Stimulated activated naive CD8-positive, alpha-beta T cell treated with anti-CD3 and anti-CD28 coated beads, Interleukin-15, Interleukin-2, amounts not matched to agents 100 U/mL and 50 U/mL, for 24 hours (primary cell): Measurements from ENCODE around the gene FGF12.

Experiments
- ATAC-seq: fragments of 150-1000 bp; cut with Tn5 transposase; one replicate; pipeline ENCODE4 v1.10.0; 2021
- DNase-seq: peaks from one replicate; pipeline ENCODE4 v3.0.0; 2021

The FGF12 gene

DNA sequence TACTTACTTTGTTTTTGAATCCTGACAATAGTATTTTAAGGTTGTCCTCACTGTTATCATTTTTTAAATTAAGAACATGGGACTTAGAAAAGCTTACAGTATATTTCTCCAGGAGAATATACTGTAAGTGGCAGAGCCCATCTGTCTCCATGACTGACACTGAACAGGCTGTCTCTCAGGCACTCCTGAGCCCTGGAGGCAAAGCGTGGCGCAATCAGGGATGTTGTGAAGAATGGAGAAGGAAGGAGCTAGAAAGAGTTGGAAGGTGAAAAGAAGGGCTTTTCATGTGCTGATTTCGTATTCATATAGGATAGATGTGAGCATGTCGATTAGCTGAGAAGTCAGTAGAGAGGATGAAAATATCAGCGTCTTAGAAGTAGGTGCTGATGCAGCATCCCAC lies 41.5 kb downstream of the FGF12 start:
- ATAC-seq, result no peak
- no peak for DNase-seq

DNA sequence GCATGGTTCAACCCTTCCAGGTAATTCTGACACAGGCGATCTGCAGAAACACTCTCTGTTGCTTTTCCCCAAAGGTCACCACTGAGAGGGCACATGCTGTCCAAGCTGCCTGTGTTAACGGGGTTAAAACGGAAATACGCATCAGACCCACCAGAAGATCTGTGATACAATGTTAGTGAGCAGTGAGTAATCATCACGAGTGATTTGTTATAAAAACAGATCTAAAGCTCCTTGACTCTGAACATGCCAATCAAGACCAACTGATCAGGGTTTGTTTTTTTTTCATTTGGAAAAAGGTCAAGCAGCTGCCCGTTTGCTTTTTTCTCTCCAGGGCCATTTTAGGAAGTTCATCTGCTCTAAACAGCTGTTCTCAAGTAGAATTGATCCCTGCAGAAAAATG lies 43.2 kb downstream of the FGF12 start:
- DNase-seq (no peak), ATAC-seq (no peak)

DNA sequence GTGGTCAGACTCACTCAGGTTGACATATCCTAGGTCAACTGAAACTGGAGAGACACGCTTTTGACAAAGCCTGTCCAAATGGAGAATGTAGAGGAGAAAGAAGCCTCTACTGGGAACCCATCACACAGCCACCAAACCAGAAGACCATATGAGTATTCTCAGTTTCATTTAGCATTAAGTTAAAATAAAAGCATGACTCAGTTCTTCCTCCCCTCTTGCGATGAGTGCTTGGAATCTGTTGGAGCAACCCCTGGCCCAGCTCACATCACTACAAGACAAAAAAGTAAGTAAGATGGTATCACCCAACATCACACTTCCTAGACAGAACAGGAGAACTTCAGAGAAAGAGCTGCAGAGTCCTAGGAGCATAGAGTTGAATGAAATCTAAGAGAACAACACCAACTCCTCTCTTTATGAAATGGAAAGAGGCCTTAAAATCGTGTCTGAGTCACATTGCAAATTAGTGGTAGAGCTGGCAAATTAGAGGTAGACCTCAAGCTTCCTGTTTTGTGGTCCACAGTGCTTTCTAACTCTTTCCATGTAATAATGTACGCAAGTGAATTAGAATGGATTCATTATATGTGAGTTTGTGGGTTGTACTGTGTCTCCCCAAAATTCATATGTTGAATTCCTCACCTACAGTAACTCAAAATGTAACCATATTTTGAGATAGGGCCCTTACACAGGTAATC lies 51.2 kb downstream of the FGF12 start:
- ATAC-seq, result peak; percentile 83
- peak; percentile 9 for DNase-seq

DNA sequence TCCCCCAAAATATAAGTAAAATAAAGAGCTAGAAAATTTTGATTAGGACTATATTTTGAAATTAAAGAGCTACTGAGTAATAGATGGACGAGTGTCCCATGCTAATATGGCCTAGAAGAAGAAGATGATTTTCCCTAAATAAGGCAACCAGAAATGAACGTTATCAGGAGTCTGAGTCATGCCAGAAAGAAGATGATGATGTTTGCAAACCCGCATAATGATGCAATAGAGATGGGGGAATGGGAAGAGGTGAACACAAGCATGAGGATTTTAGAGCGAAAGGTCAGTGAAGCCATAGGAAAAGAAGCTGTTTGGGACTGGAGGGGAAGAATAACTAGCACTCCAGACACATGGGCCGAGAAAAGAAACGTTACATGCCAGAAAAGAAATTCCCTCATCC lies 71.7 kb downstream of the FGF12 start:
- ATAC-seq, result no peak
- DNase-seq, result no peak

DNA sequence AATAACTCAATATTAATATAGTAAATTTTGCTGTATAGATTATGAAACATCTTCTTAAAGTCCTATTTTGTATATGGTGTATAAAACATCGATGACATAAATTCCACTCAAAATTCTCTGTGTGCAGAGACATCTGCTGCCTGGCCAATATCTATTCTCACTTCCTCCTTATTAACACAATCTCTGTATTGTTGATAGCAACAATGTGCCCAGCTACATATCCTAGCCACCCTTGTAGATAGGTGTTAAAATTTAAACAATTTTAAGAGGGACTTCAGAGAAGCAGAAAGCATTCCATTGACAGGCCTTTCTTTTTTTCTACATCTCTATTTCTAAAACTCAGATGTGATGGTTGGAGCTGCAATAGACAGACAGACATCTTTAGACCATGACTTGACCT lies 72.3 kb downstream of the FGF12 start:
- DNase-seq (no peak), ATAC-seq (no peak)

DNA sequence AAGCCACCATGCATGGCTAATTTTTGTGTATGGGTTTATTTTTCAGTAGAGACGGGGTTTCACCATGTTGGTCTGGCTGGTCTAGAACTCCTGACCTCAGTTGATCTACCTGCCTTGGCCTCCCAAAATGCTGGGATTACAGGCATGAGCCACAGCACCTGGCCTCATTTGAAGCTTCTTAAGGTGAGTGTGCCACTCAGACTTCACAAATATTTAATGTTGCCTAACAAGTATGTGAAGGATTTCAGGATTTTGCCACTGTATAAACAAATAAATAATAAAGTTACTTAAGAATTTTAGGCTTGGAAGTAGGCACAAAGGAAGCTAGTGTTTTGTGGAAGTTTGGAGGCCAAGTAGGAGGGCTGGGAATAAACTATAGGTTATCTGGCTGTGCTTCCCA lies 73.5 kb downstream of the FGF12 start:
- no peak for ATAC-seq
- DNase-seq, result no peak

DNA sequence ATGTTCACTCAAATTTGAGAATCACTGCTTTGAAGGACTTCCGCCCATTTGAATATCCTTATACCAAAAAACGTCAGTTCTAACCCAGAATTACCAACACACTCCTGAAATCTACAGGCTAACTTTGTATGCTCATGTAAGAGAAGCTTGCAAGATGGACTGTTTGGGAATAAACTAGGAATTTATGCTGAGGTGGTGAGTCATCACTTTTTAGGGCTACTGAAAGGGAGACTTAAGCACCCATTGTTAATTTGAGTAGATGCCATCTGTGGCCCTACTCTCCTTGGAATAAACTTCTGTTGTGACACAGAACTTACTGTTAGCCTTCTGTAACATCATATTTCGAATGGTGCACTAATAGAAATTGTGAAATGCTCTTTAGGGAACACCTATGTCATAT lies 74.6 kb downstream of the FGF12 start:
- no peak for ATAC-seq
- no peak for DNase-seq

DNA sequence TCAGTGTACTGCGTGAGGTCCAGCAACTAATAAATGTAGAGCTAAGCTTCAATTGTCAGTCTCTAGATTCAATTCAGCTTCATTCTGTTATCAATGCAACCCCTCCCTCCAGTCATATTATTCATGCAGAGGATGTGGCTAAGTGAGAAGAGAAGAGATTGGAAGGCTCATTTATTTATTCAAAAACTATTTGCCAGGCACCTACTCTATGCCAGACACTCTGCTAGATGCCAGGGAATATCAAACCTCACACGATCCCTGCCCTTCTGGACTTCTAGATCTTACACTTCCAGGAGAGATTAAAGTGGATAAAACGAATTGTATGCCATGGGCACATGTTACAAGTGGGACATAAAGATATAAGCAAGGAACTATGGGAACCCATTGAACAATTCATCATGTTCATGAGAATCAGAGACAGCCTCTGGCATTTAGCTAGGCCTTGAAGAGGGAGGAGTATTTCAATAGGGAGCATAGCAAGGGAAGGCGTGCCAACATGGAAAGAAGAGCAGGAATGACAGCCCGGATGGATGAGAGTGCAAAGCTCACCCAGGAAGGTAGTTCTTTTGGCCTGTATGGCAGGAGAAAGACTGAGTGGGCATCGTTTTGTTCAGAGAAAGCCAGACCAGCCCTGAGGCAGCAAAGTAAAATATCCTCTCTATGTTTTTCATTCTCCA lies 75.4 kb downstream of the FGF12 start:
- no peak for DNase-seq

DNA sequence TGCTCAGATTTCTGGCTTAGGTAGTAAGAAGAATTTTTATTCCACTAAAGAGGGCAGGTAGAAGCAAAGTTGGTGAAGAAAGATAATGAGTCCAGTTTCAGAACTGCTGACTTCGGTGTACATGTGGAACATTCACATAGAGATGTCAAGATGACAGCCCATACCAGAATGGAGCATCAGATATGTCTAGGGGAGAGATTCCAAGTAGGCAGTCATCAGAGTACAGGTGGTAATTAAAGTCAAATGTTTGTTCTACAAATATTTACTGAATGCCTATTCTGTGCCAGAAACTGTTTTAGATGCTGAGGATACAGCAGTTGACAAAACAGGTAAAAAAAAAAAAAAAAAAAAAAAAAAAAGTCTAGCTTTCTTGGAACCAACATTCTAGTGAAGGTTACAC lies 81.9 kb downstream of the FGF12 start:
- ATAC-seq (no peak), DNase-seq (no peak)

More for the DNA sequence above, 75.4 kb downstream of the FGF12 start:
- ATAC-seq, result no peak

DNA sequence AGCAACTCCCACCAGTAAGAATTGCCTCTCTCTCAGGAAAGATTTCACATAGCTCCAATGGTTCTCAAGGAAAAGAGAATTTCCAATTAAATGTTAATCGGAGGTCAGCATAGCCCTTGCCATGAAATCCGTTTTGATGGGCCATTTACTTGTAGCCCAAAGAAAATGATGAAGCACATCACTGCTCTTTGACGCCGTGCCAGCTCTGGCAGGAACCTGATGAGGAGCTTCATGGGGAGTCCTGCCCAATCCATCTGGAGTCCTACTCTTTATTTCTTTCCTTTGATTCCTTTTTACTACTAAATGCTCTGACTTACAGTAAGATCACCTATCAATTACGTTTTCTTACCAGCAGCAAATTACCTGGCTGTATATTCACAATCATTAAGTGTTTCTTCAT lies 84.7 kb downstream of the FGF12 start:
- ATAC-seq, result no peak
- no peak for DNase-seq

DNA sequence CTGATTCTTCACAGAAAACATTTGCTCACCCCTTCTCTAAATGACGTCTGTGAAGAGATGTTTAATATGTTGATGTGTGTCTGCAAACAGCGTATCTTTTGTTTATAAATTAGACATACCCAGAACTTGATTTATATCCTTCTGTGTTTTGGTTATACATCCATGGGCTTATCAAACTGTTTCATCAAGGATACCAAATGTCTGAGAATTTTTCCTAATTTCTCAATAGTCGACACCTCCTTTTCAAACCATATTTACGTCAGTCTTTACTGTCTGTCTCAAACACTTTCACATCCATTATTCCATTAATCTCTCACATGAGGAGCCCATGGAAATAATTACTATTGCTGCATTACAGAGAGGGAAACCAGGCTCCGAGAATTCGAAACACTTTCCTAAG lies 85.4 kb downstream of the FGF12 start:
- ATAC-seq (no peak), DNase-seq (no peak)

DNA sequence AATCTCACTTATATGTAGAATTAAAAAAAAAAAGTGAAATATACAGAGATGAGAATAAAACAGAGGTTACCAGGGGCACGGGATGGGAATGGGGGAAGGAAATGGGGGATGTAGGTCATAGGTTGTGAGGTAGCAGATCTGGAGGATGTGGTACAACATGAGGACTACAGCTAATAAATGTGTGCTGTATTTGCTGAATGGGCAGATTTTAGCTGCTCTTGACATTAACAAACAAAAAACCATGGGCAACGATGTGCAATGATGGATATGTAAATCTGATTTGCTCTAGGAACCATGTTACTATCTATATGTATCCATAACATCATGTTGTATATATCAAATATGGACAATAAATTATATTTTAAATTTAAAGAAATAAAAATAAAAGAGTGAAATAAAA lies 87.4 kb downstream of the FGF12 start:
- ATAC-seq (no peak), DNase-seq (no peak)

DNA sequence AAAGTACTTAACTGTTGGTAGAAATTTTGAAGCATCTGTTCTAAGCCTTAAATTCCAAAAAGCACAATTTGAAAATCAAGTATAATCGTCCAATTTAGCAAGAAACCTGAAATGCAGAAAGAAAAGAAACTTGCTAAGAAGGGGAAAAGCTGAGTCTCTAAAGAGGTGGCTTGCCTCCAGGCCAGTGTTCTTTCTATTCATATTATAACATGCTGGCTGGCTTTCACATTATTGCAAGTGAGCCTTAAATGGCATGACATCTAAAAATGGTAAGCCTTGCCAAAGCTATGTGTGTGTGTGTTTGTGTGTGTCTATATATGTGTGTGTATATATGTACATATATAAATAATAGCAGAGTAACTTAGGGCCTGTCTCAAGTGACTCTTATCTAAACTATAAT lies 89.5 kb downstream of the FGF12 start:
- no peak for ATAC-seq

DNA sequence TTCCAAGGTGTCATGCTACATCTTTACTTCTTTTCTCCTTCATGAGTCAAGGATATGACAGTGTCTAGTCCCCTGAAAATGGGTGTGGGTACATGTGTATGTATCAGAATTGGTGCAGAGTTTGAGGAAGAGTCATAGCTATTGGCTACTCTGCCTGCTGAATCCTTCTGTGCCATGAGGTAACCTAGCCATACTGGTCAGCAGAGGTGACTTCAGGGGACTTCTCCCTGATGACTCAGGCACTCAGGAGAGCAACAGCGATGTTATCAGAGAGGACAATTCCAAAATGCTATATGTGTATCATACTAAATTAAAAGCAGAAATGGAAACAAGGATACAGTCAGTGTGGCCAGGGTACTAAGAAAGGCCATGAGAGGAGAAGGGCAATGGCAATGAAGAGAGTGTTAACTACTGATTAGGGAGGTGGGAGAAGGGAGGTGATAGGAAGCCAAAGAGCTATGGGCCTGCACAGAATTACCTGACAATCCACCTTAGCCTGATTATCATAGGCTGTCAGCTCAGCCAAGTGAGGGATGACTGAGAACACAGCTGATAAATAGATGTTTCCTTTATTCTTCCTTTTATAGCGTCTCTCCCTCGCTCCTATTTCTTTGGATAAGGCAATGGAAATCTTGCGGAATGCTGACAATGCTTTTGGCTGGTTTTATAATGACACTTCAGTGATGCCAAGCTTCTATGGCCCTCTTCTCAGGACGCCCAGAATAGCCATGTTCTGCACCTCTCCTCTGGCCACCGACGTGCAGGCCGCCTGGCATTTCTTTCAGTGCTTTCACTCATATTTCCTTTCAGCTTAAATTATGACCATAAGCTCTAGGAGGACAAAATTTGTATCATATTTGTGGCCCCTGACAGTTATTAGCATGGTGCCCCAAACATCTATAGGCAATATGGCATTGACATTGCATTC lies 90.6 kb downstream of the FGF12 start:
- ATAC-seq (no peak), DNase-seq (no peak)

More for the DNA sequence above, 89.5 kb downstream of the FGF12 start:
- no peak for DNase-seq

DNA sequence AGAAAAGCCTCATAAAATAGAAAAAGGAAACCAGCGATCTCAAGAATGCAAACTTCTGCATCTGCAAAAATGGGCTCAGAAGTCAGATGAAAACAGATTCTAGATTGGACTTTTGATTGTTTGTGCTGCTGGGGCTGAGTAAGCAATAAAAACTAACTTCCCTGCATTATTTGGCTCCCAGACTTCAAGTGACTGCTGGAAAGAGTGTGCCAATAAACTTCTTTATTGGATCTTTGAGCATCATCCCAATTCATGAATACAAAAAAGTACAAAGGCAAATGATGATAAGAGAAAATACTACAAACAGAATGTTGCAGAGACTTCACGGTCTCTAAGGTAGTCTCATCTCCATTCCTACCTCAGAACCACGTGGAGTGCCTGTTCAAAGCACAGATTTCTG lies 97.9 kb downstream of the FGF12 start:
- no peak for ATAC-seq
- DNase-seq, result no peak

DNA sequence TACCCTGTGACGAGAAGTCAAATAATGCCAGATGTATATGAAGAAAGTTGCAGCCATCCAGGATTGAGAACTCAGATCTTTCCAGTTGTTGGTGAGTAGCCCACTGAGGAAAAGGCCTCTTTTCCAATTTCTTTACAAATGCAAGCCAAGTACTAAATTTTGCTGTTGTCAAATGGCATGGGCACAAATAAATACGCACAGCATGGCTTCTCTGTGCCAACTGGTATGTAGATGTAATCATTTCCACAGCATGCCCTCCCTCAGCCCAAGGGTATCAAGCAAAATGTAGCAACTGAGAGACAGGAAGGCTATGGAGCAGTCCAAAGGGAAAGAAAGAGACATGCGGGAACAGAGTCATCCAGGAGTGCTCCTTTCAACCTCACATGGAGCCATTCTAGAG lies 105.4 kb downstream of the FGF12 start:
- no peak for ATAC-seq

DNA sequence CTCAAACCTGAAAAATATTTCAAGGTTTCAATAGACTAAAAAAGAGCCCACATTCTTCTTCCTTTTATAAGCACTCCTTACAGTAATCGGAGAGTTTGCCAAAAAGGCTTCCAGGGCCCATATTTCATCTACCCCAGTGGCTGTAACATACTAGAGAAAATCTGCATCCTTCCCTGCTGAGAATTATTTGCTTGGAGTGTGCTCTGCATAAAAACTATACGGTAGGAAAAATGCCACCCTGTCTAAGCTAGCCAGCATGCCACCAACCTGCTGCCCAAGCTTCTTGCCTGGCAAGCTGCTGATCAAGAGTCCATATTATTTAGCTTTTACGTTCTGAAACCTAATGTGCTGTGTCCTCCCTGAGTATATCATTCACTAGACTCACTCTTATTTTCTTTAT lies 107.1 kb downstream of the FGF12 start:
- DNase-seq, result no peak
- no peak for ATAC-seq

More for the DNA sequence above, 105.4 kb downstream of the FGF12 start:
- DNase-seq, result no peak

DNA sequence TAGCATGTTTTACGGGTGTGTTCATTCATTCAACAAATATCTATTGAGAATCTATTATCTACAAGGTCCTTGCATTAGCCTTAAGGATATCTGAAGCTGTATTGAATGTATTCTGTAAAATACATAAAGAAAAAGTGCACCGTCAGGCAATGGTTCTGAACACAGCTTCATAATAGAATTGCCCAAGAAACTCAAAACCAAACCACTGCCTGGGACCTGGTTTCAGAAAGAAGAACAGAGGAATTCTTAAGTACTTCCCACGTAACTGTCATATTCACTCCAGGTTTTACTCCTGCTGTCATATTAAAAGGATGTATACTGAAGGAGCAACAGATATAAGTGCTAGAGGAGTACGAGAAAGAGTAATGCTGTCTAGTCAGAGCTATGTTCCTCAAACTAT lies 115.9 kb downstream of the FGF12 start:
- DNase-seq, result no peak
- no peak for ATAC-seq

DNA sequence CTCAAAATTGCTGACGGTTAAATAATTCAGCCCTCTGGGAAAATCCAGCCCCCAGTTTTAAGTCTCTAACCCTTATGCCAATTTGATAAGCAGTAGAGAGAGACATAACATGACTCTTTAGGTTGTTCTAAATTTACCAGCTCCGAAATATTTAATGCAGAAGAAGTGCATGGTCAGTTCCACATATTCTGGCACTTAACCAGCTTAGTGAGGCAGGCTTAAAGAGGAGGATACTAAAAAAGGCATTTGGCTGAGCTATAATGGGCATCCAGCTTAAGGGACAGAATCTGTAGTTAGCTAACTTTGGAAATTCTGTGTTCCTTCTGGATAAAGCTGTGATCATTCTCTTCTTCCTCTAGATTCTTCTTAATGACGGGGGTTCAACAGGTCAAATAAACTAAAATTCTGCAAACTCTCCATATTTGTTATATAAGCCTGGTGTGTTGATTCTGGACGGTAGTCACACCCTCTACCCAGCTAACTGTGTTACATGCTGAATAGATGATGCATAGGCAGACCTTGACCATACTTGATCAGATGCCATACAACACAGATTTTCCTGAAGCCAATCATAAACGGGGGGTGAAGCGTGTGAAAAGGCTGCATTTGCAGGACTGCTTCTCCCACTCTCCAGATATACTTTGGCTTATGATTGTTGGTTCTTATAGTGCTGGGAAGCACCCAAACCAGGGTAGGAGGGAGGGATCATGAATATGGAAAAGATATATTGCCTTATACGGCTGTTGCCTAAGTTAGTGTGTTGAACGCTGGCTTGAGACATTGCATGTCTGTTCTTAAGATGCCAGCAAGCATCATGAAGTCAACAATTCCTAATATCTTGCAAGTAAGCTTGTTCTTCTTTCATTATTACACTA lies 118.4 kb downstream of the FGF12 start:
- DNase-seq (no peak), ATAC-seq (no peak)

DNA sequence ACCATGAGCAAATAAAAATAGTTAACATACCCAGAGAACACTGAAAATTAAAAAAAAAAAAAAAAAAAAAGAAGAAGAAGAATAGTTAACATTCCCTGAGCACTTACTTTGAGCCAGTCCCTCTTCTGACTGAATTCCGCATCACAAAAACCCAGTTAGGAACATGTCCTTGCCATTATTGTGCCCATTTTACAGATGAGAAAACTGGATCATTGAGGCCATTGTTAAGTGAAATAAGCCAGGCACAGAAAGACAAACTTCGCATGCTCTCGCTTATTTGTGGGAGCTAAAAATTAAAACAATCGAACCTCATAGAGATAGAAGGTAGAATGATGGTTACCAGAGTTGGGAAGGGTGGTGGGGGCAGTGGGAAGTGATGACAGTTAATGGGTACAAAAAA lies 119.5 kb downstream of the FGF12 start:
- ATAC-seq, result no peak
- DNase-seq, result no peak

DNA sequence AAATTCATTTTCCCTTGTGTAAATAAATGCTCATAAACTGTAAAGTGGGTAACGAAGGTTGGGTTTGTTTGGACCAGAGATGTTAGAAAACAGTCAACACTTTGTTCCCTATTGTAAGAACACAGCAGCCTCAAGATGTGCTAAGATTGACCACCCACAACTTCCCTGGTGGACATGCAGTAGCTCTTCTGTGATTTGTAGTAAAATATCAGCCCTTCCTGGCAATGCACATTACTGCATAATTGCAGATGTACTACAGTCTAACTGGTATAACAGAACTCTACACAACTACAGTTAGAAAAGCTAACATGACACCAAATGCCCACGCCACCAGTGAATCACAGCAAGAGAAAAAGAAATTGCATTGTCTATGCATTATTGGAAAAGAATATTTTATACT lies 129.4 kb downstream of the FGF12 start:
- DNase-seq (no peak), ATAC-seq (no peak)

DNA sequence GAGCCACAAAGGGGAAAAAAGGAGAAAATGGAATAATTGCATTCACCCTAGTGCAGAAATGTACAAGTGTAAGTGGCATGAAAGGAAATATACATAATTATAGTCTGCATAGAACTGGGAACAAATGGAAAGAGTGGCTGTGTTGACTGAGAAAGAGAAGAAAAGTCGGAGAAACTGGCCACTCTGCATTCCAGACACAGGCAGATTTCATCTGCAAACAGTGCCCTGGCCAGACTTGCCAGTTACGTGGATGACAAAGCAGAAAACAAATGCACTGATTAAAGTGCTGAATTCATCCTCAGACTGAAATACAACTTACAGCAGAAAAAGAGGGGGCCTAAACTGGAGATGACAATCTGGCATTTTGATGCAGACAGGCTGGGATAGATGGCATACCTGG lies 129.8 kb downstream of the FGF12 start:
- ATAC-seq (no peak), DNase-seq (no peak)
